Amygdala (tissue), 56 donors: ENCODE results near the gene FARP1.

Source experiments
- DNase-seq, 56 donors: peaks; one replicate each; lab custom pipeline; 2025; lab: John Stamatoyannopoulos, UW

FARP1 gene

DNA sequence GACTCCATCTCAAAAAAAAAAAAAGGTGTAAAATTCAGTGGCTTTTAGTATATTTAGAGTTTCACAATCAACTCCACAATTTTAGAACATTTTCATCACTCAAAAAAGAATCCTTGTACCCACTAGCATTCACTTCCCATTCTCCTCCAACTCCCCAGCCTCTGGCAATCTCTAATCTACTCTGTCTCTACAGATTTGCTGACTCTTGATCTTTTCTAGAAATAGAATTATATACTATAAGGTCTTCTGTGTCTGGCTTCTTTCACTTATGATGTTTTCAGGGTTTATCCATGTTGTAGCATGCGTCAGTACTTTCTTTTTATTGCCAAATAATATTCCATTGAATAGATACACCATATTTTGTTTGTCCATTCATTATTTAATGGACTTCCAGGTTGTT is 8.0 kb upstream of the FARP1 start:
- no peak for DNase-seq

DNA sequence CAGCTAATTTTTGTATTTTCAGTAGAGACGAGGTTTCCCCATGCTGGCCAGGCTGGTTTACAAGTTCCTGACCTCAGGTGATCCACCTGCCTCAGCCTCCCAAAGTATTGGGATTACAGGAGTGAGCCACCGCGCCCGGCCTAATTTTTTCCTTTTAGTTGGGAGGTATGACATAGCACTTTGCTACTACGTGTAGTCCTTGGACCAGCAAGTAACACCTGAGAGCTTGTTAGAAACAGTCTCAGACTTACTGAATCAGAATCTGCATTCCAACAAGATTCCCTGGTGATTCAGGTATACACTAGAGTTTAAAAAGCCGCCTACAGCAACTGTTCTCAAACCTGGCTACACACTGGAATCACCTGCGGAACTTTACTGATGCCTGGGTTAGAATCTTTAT is 1.8 kb upstream of the FARP1 start:
- DNase-seq, result no peak

DNA sequence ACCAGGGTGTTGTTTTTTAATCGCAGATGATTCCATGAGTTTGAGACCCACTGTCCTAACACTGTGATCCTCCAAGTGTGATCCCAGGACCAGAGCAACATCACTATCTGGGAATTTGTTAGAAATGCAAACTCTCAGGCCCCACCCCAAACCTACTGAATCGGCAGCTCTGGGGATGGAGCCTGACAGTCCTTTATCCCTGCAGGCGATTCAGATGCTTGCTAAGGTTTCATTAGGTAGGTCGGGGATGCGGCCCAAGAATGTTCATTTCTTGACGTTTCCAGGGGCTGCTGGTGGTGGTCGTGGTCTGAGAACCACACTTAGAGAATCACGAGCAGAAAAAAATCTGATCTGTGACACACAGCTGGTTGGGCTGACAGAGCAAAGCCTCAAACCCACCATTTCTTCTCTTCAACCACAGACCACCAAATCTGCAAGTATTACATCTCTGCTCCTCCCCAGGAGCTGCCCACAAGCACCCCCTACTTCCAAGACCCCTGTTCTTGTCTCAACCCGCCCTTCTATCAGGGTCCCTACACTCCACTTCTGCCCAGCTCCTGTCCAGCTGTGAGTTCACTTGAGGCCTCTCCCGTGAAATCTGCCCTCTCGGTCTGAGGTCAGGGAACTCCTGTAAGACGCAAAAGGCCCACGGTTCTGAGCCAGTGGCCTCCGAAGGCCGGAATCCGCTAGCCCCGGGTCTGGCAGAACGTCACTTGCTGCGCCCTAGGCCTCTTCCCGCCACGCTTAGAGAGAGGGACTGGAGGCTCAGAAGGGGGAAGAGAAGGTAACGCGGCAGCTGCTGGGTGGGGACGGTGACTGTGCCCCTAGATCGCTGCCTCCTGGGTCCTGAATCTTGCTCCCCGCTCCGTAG is 1.1 kb upstream of the FARP1 start:
- peak in 4 of 56 donors; percentile 6 to 36 (median 21) for DNase-seq

DNA sequence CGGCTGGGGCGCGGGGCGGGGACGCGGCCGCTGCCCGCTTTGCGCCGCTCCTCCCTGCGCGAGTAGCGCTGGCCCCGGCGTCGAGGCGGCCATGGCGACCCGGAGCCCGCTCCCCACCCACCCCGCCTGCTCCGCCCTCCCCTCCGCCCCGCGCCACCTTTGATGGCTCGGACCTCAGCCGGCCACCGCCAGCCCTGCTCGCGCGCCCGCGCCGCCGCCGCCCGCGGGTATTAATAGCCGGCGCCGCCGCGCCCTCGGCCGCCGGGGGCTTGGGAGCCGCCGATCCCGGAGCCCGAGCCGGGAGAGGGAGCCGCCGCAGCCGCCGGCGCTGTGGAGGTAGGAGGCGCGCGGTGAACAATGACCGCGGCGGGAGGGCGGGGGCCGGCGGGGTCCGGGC is 261 bp downstream of the FARP1 start:
- DNase-seq, result peak in 13 of 56 donors; percentile 25 to 61 (median 45)

DNA sequence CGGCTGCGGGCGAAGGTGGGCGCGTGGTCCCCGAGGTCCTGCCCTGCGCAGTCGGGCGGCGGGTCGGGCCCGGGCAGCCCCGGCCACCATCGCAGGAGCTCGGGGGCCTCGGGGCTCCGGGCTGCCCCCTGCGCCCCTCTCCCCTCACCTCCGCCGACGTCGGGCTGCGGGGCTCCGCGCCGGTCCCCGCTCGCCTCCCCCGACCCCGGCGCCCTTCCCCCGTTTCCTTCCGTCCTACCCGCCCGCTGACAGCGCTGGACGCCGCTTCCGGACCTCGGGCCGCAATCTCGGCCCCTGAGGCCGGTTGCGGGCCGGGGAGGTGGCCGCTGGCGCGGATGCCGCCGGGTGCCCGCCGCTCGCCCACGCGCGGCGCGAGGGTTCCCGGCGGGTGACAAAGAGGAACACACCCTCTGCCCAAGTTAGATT is 720 bp downstream of the FARP1 start:
- DNase-seq, result peak in 2 of 56 donors; percentile 8 to 21

DNA sequence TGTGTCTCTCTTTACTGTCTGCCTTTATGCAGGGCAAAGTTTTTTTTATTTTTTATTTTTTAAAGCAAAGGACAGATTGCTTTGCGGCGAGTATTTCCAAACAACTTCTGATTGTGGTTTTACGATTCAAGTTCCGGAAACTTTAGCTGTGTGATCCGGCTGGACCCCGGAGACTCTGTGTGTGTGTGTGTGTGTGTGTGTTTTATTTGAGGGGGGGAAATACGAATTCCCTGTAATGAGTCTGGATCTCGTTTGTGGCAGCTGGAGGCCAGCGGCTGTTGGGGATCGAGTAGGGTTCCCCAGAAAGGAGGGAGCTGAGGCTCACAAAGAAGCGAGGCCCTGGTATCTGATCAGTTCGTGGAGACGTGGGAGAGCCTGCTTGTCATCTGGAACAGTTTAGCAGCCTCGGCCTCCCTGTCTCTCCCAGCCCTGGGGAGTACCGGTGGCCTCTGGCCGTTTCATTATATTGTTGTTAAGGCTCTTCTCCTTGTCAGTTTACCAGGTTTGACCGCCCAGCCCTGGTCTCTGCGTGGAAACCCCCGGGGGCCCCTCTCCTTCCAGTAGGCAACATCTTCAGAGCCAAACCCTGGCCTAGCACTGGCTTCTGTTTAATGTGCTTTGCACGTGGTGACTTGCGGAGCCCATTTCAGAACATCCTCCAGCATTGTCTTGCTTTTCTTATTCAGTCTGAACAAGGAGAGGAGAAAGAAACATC is 1.3 kb downstream of the FARP1 start:
- peak in 11 of 56 donors; percentile 9 to 52 (median 28) for DNase-seq

DNA sequence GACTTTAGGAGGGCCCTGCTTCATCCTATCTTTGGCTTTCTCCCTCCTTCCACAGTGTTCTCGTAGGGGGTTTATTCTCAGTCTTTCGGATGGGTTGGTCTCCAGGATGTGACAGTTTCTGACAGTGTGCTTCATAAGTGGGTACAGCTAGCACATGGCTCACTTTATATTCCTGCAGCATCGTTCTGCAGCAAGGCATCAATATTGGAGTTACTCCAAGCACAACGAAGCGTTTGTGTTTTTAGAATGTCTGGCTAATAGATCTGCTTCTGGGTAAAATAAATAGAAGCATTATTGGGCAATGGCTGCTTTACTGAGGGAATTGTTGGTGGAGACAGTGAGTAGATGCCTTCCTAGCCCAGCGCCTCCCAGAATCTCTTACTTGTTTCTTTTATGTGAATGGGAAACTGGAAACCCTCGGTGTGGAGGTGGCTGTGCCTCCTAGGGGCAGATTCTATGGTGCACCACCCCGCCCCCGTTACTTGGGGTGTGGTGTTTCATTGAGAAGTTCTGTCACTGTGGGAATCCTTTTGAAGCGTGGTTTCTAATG is 2.0 kb downstream of the FARP1 start:
- peak in 26 of 56 donors; percentile 2 to 61 (median 24) for DNase-seq

DNA sequence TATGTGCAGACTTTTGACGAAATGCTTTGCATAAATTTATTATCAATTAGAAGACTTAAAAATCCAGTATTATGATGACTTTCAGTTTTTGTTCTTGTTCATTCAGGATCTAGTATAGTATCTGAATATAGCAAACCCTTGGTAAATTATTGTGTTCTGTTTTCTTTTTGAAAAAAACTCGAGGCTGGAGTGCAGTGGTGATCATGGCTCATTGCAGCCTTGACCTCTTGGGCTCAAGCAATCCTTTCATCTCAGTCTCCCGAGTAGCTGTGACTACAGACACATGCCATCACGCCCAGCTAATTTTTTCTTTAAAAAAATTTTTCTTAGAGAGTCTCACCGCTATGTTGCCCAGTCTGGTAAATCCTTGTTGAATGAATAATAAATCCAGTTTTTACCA is 4.6 kb downstream of the FARP1 start:
- no peak for DNase-seq

DNA sequence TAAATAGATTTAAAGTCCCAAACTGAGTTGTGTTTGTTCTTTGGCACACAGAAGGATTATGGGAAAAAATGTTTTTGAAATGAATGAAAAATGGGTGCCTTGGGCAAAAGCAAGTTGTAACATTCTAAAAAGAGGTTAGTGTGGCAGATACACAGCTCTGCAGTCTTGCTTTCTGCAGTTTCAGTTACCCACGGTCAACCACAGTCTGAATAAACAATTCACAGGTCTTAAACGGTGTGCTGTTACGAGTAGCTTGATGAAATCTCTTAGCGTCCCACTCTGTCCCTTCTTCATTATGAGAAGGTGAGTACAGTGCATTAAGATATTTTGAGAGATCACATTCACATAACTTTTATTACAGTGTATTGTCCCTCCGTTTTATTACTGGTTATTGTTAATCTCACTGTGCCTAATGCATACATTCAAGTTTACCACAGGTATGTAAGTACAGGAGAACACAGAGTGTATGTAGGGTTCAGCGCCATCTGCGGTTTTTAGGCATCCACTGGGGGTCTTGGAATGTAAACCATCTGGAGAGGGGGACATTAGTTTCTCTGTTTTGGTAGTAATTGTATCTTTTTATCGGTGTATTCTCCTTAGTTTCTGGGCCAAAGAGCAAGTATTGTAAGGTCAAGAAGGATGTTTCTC is 8.1 kb downstream of the FARP1 start:
- DNase-seq, result no peak

DNA sequence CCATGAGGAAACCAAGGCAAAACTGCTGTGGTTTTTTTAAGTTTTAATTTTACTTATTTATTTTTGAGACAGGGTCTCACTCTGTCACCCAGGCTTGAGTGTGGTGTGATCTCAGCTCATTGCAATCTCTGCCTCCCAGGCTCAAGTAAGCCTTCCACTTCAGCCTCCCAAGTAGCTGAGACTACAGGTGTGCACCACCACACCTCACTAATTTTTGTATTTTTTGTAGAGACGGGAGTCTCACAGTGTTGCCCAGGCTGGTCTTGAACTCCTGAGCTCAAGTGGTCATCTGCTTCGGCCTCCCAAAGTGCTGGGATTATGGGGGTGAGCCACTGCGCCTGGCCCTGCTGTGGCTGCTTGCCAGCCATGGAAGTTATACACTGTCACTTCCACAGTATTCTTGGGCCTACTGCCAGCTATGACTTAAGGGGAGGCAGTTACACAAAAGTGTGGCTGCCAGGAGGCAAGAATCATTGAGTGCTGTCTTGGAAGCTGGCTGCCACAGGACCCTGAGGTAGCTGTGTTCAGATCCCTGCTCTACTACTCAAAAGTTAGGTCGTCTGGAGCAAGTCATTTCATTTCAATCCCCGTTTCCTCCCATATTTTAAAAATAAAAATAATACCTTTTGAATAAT is 12.7 kb downstream of the FARP1 start:
- DNase-seq, result no peak

DNA sequence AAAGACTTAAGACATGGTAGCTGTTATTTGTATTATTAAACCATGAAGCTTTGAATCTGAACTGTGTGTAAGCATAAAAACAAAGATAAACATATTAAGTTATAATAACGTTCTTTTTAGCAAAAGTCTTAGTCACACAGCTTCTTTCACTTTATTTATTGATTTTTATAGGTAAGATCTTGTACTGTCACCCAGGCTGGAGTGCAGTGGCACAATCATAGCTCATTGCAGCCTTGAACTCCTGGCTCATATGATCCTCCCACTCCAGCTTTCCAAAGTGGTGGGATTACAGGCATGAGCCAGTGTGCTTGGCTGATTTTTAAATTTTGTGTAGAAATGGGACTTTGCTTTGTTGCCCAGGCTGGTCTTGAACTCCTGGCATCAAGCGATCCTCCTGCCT is 13.4 kb downstream of the FARP1 start:
- DNase-seq, result no peak

DNA sequence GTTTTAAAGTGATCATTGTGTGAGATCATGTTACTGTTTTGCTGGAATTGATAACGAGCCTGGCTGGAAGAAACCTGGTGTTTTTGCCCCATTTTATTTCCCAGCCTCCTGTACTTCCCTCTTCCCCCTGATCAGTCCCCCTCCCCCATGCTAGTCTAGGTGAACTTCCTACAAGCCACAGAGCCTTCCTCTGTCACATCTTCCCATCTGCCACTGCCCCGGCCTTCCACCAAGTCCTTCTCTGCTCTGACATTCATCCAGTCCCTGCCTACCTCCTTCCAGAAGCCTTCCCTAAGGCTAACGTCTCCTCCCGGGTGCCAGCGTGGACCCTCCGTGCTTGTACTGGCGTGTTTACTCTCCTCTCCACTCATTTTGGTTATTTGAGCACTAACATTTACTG is 14.3 kb downstream of the FARP1 start:
- DNase-seq, result no peak

DNA sequence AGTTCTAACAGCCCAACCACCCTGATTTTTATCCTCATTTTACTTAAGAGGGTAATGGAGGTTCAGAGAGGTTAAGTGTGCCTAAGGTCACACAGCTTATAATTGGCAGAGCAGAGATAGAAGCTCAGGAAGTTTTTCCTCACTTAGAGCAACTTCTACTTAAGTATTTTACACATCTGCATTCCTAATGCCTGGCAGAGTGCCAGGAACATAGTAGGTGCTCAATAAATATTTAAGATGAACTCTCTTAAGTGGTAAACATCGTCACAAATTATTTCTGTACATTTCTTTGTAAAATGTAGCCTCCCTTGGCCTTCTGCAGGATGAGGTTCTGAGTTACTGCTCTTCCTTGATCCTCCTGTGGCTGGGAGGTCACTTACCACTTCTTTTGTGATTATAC is 14.7 kb downstream of the FARP1 start:
- DNase-seq, result no peak

DNA sequence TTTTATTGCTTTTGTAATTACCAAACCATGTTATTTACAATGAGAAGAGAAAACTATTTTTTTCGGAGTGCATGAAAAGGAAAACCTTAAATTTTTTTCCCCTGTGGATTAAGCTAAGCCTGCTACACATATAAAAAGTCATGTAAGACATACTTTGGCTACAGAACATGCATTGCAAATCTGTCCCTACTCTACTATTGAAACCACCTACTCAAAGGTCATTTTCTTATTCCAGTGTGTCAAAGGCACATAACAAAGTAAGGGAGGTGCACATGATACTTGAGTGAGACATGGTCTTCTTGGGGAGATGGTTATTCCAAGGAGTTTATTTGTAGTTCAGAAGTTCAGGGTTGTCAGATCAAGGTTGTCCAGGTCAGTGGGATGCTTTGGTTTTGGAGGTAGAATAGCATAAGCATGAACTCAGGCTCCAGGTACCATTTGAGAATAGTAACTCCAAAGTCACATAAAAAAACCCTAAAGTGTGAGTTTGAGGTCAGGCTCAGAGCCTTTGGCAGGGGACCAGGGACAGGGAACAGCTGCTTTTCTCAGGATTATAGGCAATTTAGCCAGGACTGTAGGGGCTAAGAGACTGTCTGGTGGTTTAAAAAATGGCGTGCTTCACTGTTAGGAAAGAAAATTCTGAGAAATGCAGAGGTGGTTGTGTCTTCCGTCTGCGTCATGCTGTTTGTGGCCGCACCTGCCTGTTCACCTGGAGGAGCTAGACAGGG is 15.4 kb downstream of the FARP1 start:
- no peak for DNase-seq

DNA sequence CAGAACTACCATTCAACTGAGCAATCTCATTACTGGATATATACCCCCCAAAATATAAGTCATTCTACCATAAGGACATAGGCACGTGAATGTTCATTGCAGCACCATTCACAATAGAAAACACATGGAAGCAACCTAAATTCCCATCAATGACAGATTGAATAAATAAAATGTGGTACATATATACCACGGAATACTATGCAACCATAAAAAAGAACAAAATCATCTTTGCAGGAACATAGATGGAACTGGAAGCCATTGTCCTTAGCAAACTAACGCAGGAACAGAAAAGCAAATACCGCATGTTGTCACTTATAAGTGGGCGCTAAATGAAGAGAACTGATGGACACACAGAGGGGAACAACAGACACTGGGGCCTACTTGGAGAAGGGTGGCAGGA is 20.0 kb downstream of the FARP1 start:
- DNase-seq, result no peak

DNA sequence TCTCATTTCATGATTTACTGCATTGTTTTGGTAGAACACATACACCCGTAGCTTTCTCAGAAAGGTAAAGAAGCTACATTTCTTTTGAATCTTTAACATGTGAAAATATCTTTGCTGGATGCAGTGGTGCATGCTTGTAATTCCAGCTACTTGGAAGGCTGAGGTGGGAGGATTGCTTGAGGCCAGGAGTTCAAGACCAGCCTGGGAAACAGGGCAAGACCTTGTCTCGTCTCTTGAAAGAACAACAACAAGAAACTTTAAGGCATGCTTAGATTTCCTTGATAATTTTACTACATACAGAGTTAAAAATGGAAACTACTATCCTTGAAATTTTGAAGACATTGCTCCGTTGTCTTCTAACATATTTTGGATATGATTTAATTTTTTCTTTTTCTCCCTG is 26.4 kb downstream of the FARP1 start:
- no peak for DNase-seq

DNA sequence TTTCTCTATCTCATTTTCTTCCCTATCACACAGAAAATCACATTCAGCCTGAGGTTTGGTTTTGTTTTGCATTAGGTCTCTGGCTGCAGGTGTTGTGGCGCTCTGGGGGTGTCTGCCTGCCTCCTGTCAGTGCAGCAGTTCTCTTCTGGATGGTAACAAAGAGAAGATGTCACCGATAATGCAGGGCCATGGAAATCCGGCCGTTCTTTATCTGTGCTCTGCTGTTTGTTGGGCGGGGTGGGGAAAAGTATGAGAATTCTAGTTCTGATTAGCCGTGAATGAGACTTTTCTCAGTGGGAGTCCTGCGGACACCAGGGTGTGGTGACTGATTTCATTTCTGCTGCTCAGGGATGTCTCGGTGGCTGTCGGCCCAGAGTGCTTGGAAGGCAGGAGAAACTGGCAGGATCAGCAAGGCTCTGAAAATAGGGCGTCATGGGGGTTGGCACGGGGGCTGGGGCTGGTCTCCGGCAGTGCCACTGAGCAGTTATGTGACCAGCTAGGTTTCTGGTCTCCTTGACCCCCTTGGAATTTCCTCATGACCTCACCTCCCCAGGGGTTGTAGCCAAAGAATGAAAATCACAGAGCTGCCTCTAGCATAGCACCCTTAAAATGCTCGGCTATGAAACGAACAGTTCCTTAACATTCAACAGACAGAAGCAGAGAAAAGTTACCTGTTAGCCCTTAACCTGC is 29.2 kb downstream of the FARP1 start:
- DNase-seq, result peak in 37 of 56 donors; percentile 8 to 72 (median 31)

DNA sequence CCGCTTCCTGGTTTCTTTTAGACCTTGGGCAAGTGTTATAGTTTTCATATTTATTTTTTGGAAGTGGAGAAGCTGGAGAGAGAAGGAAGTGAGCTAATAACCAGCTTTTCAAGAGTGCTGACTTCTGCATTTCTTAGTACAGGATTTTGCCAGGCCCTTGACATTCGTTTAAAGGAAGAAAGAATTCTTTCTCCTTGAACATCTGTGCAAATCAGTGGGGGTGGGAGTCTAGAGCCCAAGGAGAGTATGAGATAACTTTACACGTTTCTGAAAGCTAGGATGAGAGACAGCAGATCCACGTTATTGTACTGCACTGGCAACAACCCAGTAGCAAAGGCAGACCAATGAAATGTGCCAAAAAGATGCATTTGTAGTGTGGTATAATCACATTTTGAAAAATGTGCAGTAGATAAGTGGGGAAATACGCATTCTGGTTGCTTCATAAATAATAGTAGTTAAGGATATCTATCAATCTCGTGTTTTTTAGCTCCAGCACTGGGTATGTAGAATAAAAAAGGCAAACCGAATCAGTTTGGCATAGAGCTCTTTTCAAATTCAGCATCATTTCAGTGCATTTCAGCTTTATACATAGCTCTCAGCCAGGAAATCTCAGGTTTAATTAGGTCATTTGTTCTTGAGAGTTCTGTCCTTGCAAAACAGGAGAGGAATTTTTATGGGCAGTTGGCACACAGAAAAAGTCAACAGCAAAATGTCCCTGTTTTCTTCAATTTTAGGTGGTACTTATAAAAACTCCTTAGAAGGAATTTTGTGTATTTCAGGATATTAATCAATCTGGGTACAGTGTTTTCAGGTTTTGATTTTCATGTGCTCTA is 29.9 kb downstream of the FARP1 start:
- peak in 1 of 56 donors; percentile 7 for DNase-seq
